IMR-90 (cell line): ENCODE measurements around the gene CAMTA1. TPM values are rescaled to one million over a fixed set of nuclear protein-coding genes. Genes with fewer than 3 reads are reported as not detected.
A peak's percentile ranks its signal among the peaks of the same experiment; 100 is the strongest.

Source experiments
- ATAC-seq: fragments of 200-7000 bp; cut with Tn5 transposase; 2 replicates; pipeline ENCODE4 v1.9.1; 2020; ENCODE audit warnings: low read depth, mild to moderate bottlenecking, moderate library complexity
- BruUV-seq: library from RNA; stranded (reverse); fragments of 400-500 nt; replicated peaks from 2 replicates; lab custom pipeline; 2021; lab: Mats Ljungman, UMichigan
- CTCF ChIA-PET: fragments of 300-600 bp; formaldehyde crosslinking; extraction: SDS; loops from one replicate; lab custom pipeline; 2021; ENCODE audit warnings: antibody characterized with exemption; lab: Yijun Ruan, JAX
- POLR2A ChIA-PET: fragments of 300-600 bp; sonication (Branson Sonifier 250); formaldehyde crosslinking; loops from one replicate; lab custom pipeline; 2022; ENCODE audit warnings: antibody characterized with exemption; ENCODE audit not compliant: unreplicated experiment; lab: Charles Lee
- DNase-seq: peaks from one replicate; pipeline ENCODE4 v3.0.0; 2013
- H2AFZ ChIP-seq: replicated peaks from 2 replicates; pipeline ENCODE3; 2013; ENCODE audit warnings: low read length, mild to moderate bottlenecking; ENCODE audit not compliant: poor library complexity
- H2AK5ac ChIP-seq: 2 replicates; pipeline ENCODE4 v1.6.1; 2013; ENCODE audit warnings: low read depth, low read length, inconsistent platforms
- H2AK9ac ChIP-seq: replicated peaks from 2 replicates; pipeline ENCODE3; 2013; ENCODE audit warnings: mild to moderate bottlenecking, low read depth, low read length, moderate library complexity; ENCODE audit not compliant: poor library complexity
- H2BK120ac ChIP-seq: 2 replicates; pipeline ENCODE4 v1.6.1; 2013; ENCODE audit warnings: low read depth, low read length, inconsistent platforms
- H2BK15ac ChIP-seq: 3 replicates; pipeline ENCODE4 v1.6.1; 2013; ENCODE audit warnings: low read depth, low read length, inconsistent platforms
- H2BK20ac ChIP-seq: 2 replicates; pipeline ENCODE4 v1.6.1; 2013; ENCODE audit warnings: low read depth, mild to moderate bottlenecking, inconsistent platforms, low read length, moderate library complexity
- H2BK5ac ChIP-seq: 2 replicates; pipeline ENCODE4 v1.6.1; 2013; ENCODE audit warnings: mild to moderate bottlenecking, low read depth, low read length, inconsistent platforms; ENCODE audit not compliant: poor library complexity, severe bottlenecking
- H3K14ac ChIP-seq: replicated peaks from 2 replicates; pipeline ENCODE4 v1.6.1; 2013; ENCODE audit warnings: low read depth, low read length, inconsistent platforms
- H3K18ac ChIP-seq: 2 replicates; pipeline ENCODE4 v1.6.1; 2013; ENCODE audit warnings: low read depth, low read length, control low read depth
- H3K23ac ChIP-seq: 2 replicates; pipeline ENCODE4 v1.6.1; 2013; ENCODE audit warnings: low read depth, low read length, inconsistent platforms
- H3K27ac ChIP-seq: 2 replicates; pipeline ENCODE4 v1.5.1; 2013; ENCODE audit warnings: mild to moderate bottlenecking, control low read depth, low read length; ENCODE audit not compliant: insufficient read depth
- H3K27me3 ChIP-seq: 2 replicates; pipeline ENCODE4 v1.6.1; 2013; ENCODE audit warnings: low read length; ENCODE audit not compliant: control insufficient read depth, insufficient read depth
- H3K36me3 ChIP-seq: 2 replicates; pipeline ENCODE4 v1.6.1; 2013; ENCODE audit warnings: low read length, mixed read lengths; ENCODE audit not compliant: control insufficient read depth, insufficient read depth
- H3K4ac ChIP-seq: 2 replicates; pipeline ENCODE4 v1.6.1; 2013; ENCODE audit warnings: low read depth, low read length, inconsistent platforms
- H3K4me1 ChIP-seq: 2 replicates; pipeline ENCODE4 v1.6.1; 2013; ENCODE audit warnings: low read length, mixed read lengths; ENCODE audit not compliant: control insufficient read depth, insufficient read depth
- H3K4me2 ChIP-seq: 2 replicates; pipeline ENCODE4 v1.6.1; 2013; ENCODE audit warnings: low read depth, mild to moderate bottlenecking, control low read depth, low read length, moderate library complexity
- H3K4me3 ChIP-seq: 2 replicates; pipeline ENCODE4 v1.5.1; 2013; ENCODE audit warnings: low read depth, mild to moderate bottlenecking, control low read depth, low read length, moderate library complexity; ENCODE audit not compliant: insufficient read depth
- H3K56ac ChIP-seq: 2 replicates; pipeline ENCODE4 v1.6.1; 2013; ENCODE audit warnings: low read length, inconsistent platforms; ENCODE audit not compliant: insufficient read depth; ENCODE audit errors: extremely low read depth
- H3K79me1 ChIP-seq, 2 experiments: 2 replicates each; pipeline ENCODE4 v1.6.1; 2013; ENCODE audit warnings: low read length in 2 of 2, inconsistent platforms in 1 of 2, low read depth in 1 of 2
- H3K9ac ChIP-seq: 2 replicates; pipeline ENCODE4 v1.6.1; 2013; ENCODE audit warnings: low read depth, low read length, control low read depth
- H3K9me1 ChIP-seq: 2 replicates; pipeline ENCODE4 v1.6.1; 2013; ENCODE audit warnings: low read length, inconsistent platforms; ENCODE audit not compliant: insufficient read depth
- H3K9me3 ChIP-seq: 2 replicates; pipeline ENCODE4 v1.6.1; 2013; ENCODE audit warnings: low read length; ENCODE audit not compliant: control insufficient read depth, insufficient read depth
- H4K20me1 ChIP-seq: 2 replicates; pipeline ENCODE4 v1.6.1; 2013; ENCODE audit warnings: low read length, inconsistent platforms; ENCODE audit not compliant: insufficient read depth
- H4K5ac ChIP-seq: 2 replicates; pipeline ENCODE4 v1.6.1; 2013; ENCODE audit warnings: mild to moderate bottlenecking, low read depth, low read length, control low read depth
- H4K8ac ChIP-seq, 2 experiments: 2 replicates each; pipeline ENCODE4 v1.6.1; 2013; ENCODE audit warnings: low read depth in 2 of 2, low read length in 2 of 2, control low read depth in 1 of 2, inconsistent platforms in 1 of 2
- H4K91ac ChIP-seq: 2 replicates; pipeline ENCODE4 v1.6.1; 2013; ENCODE audit warnings: low read depth, low read length, inconsistent platforms; ENCODE audit not compliant: insufficient read depth
- BHLHE40 ChIP-seq: fragments of 150-350 bp; IDR thresholded peaks from 2 replicates; pipeline ENCODE4 v1.6.1; 2016; ENCODE audit warnings: mild to moderate bottlenecking, low read depth, low read length
- CHD1 ChIP-seq: IDR thresholded peaks from 2 replicates; pipeline ENCODE4 v1.6.1; 2012; ENCODE audit warnings: low read depth, low read length, improper control_type of control experiment
- FOS ChIP-seq: fragments of 150-350 bp; IDR thresholded peaks from 2 replicates; pipeline ENCODE4 v1.6.1; 2016; ENCODE audit warnings: low read depth, low read length
- MAFK ChIP-seq: IDR thresholded peaks from 2 replicates; pipeline ENCODE4 v1.6.1; 2012; ENCODE audit warnings: low read depth, low read length, improper control_type of control experiment
- MAZ ChIP-seq: IDR thresholded peaks from 2 replicates; pipeline ENCODE4 v1.6.1; 2012; ENCODE audit warnings: low read depth, mild to moderate bottlenecking, low read length, improper control_type of control experiment, moderate library complexity, borderline replicate concordance
- MXI1 ChIP-seq: IDR thresholded peaks from 2 replicates; pipeline ENCODE4 v1.6.1; 2012; ENCODE audit warnings: low read depth, mild to moderate bottlenecking, low read length, moderate library complexity, borderline replicate concordance
- NFE2L2 ChIP-seq: fragments of 150-350 bp; IDR thresholded peaks from 2 replicates; pipeline ENCODE4 v1.6.1; 2016; ENCODE audit warnings: low read depth, mild to moderate bottlenecking, low read length
- RAD21 ChIP-seq: IDR thresholded peaks from 2 replicates; pipeline ENCODE4 v1.6.1; 2012; ENCODE audit warnings: low read length, improper control_type of control experiment
- RCOR1 ChIP-seq: IDR thresholded peaks from 2 replicates; pipeline ENCODE4 v1.6.1; 2012; ENCODE audit warnings: mild to moderate bottlenecking, low read length, improper control_type of control experiment; ENCODE audit not compliant: insufficient replicate concordance
- RFX5 ChIP-seq: IDR thresholded peaks from 2 replicates; pipeline ENCODE4 v1.8.0; 2012; ENCODE audit warnings: low read depth, mild to moderate bottlenecking, low read length, moderate library complexity
- SMC3 ChIP-seq: fragments of 150-350 bp; IDR thresholded peaks from 2 replicates; pipeline ENCODE4 v1.6.1; 2016; ENCODE audit warnings: low read depth, mild to moderate bottlenecking, antibody characterized with exemption, low read length, moderate library complexity
- WGBS, 2 experiments: methylation state at CpG; one replicate each; pipeline versions ENCODE4 v1.1.5 to v1.1.7; 2013; ENCODE audit warnings: missing lambda C conversion rate in 2 of 2; ENCODE audit not compliant: insufficient read length in 1 of 2; ENCODE audit errors: extremely low coverage in 2 of 2; 5-methylcytosine and 5-hydroxymethylcytosine counted together
- dilution Hi-C: fragments of 300-500 bp; cut with HindIII; formaldehyde crosslinking; loops from one replicate; pipeline ENCODE4 v1.14.3; 2018; ENCODE audit warnings: low sequenced_read_pairs; ENCODE audit not compliant: unreplicated experiment
- in situ Hi-C: fragments of 300-500 bp; cut with MboI; formaldehyde crosslinking; loops from 3 replicates; pipeline ENCODE4 v1.14.3; 2019; ENCODE audit warnings: low sequenced_read_pairs, inconsistent platforms, mixed read lengths
- intact Hi-C: fragments of 100-400 bp; cut with micrococcal nuclease; formaldehyde crosslinking; loops from 2 replicates; pipeline ENCODE4 v1.10.0; 2022
- polyA plus RNA-seq, 3 experiments: library from polyadenylated mRNA; depleted of rRNA; stranded (reverse); fragments of >200 nt; gene quantifications; 2 replicates each; pipeline ENCODE4 v1.2.3, GENCODE V29; 2012; ENCODE audit warnings: low replicate concordance in 1 of 3
- total RNA-seq: library from RNA; depleted of rRNA; stranded (reverse); fragments of >200 nt; gene quantifications from 2 replicates; pipeline ENCODE4 v1.2.3, GENCODE V29; 2012
- TF ChIP-seq, protein P1 (sequence below): conservative IDR thresholded peaks from 2 replicates; pipeline ENCODE4 v1.5.1; 2012; ENCODE audit warnings: mild to moderate bottlenecking, low read depth, low read length, improper control_type of control experiment
- TF ChIP-seq, protein P2 (sequence below): fragments of 150-350 bp; IDR thresholded peaks from 2 replicates; pipeline ENCODE4 v1.6.1; 2016; ENCODE audit warnings: low read depth, mild to moderate bottlenecking, low read length, moderate library complexity, borderline replicate concordance
- TF ChIP-seq, protein P3 (sequence below): fragments of 150-350 bp; IDR thresholded peaks from 2 replicates; pipeline ENCODE4 v1.6.1; 2017; ENCODE audit warnings: mild to moderate bottlenecking, antibody characterized with exemption, low read length, low read depth

CAMTA1 gene
- total and polyA plus RNA-seq, 2 of the 4 experiments (the other 2 are of a cell fraction) = 35.5 to 74.3 TPM

DNA sequence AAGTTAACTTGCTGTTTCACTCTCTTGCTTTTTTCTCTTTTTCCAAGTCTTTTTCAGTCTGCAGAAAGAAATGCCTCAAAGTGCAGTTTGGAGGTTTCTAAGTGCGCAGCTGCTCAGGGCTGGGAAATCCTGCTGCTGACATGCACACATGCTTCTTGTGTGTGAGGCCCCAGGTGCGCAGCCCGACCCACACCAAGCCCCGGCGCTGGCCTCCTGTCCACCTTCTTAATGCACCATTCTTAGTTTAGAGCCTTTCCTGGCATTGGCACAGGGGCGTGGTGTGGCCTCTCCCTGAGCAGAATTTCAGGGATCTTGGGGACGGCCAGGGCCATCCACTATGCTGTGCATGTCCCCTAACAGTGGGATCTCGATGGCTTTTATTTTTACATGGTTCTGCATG, 315.2 kb downstream of the CAMTA1 start:
- Histone ChIP-seq H3K4me1 (no peaks in the 10 kb centered on the region), H2BK20ac (no peak overlapping the region), H2BK120ac (no peak overlapping the region), H3K9ac (no peak overlapping the region), H2BK15ac (no peak overlapping the region), H3K79me1 (no peaks in the 10 kb centered on the region), H3K4me3 (no peak overlapping the region), H3K9me1 (no peaks in the 10 kb centered on the region), H3K4me2 (no peak overlapping the region), H3K23ac (no peak overlapping the region), H3K27me3 (peaks cover 29% of the 10 kb centered on the region), H2AFZ (peak overlapping the region; percentile 70), H3K4ac (no peak overlapping the region), H3K36me3 (no peaks in the 10 kb centered on the region), H4K8ac (no peak overlapping the region), H3K9me3 (no peaks in the 10 kb centered on the region), H3K27ac (no peak overlapping the region), H4K91ac (no peak overlapping the region), H2AK5ac (no peak overlapping the region), H3K14ac (no peak overlapping the region), H2BK5ac (no peak overlapping the region), H2AK9ac (no peak overlapping the region), H4K20me1 (no peaks in the 10 kb centered on the region), H3K56ac (no peak overlapping the region), H3K18ac (no peak overlapping the region), H4K5ac (no peak overlapping the region)
- in situ Hi-C loops = no loop called here
- ATAC-seq (no peak), DNase-seq (no peak)
- no peak for TF ChIP-seq MAZ
- TF ChIP-seq MXI1 = no peak
- TF ChIP-seq RCOR1 = no peak
- no peak for TF ChIP-seq RFX5
- no peak for TF ChIP-seq BHLHE40
- TF ChIP-seq SMC3 = no peak
- no peak for TF ChIP-seq MAFK
- TF ChIP-seq, protein P1, sequence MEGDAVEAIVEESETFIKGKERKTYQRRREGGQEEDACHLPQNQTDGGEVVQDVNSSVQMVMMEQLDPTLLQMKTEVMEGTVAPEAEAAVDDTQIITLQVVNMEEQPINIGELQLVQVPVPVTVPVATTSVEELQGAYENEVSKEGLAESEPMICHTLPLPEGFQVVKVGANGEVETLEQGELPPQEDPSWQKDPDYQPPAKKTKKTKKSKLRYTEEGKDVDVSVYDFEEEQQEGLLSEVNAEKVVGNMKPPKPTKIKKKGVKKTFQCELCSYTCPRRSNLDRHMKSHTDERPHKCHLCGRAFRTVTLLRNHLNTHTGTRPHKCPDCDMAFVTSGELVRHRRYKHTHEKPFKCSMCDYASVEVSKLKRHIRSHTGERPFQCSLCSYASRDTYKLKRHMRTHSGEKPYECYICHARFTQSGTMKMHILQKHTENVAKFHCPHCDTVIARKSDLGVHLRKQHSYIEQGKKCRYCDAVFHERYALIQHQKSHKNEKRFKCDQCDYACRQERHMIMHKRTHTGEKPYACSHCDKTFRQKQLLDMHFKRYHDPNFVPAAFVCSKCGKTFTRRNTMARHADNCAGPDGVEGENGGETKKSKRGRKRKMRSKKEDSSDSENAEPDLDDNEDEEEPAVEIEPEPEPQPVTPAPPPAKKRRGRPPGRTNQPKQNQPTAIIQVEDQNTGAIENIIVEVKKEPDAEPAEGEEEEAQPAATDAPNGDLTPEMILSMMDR = no peak
- TF ChIP-seq CHD1 = no peak
- TF ChIP-seq NFE2L2 = no peak
- TF ChIP-seq FOS = no peak
- no peak for TF ChIP-seq RAD21
- TF ChIP-seq, protein P2, sequence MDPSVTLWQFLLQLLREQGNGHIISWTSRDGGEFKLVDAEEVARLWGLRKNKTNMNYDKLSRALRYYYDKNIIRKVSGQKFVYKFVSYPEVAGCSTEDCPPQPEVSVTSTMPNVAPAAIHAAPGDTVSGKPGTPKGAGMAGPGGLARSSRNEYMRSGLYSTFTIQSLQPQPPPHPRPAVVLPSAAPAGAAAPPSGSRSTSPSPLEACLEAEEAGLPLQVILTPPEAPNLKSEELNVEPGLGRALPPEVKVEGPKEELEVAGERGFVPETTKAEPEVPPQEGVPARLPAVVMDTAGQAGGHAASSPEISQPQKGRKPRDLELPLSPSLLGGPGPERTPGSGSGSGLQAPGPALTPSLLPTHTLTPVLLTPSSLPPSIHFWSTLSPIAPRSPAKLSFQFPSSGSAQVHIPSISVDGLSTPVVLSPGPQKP = no peak
- TF ChIP-seq, protein P3, sequence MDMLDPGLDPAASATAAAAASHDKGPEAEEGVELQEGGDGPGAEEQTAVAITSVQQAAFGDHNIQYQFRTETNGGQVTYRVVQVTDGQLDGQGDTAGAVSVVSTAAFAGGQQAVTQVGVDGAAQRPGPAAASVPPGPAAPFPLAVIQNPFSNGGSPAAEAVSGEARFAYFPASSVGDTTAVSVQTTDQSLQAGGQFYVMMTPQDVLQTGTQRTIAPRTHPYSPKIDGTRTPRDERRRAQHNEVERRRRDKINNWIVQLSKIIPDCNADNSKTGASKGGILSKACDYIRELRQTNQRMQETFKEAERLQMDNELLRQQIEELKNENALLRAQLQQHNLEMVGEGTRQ = no peak
- intact Hi-C loops = no loop called here
- no CpG with 5 or more reads among the region's 8 CpGs for WGBS, 2 experiments
- dilution Hi-C loops = no loop called here
- no TSS peak for BruUV-seq
- POLR2A ChIA-PET = no interaction called here
- CTCF ChIA-PET = no interaction called here
